ENCODE results near the gene OSBPL5. TPM values are rescaled to one million over a fixed set of nuclear protein-coding genes. Genes with fewer than 3 reads are reported as not detected.

OSBPL5 gene
- total RNA-seq, 1 experiment from 2014 or later, result 16.1 TPM

DNA sequence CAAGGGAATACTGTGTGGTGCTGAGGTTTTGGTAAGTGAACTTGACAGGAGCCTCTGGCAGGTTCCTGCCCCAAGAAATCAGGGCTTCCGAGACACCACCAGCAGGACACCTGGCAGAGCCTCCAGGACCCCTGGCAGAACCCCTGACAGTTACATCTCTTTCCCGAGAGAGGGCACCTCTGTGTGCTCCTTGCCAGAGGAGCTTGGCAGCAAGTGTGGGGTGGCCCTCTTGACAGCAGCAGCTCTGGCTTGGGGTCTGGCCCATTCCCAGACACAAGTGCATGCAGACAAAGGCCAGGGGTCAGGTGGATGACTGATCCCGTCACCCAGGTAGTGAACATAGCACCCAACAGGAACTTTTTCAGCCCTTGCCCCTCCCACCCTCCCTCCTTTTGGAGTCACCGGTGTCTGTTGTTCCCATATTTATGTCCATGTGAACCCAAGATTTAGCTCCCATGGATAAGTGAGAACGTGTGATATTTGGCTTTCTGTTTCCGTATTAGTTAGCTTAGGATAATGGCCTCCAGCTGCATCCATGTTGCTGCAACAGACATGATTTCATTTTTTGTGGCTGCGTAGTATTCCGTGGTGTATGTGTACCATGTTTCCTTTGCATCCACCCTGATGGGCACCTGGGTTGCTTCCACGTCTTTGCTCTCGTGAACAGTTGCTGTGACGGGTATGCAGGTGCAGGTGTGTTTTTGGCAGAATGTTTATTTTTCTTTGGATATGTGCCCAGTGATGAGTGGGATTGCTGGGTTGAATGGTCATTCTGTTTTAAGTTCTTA, 21.2 kb upstream of the OSBPL5 start:
- no peak for DNase-seq
- Histone ChIP-seq H2AFZ (ENCODE audit: low read length) (no peak overlapping the region), H2BK5ac (ENCODE audit: insufficient read length, low read length) (no peak overlapping the region), H4K91ac (ENCODE audit: insufficient read length, low read depth, low read length) (no peak overlapping the region), H2BK120ac (ENCODE audit: low read depth, low read length, poor library complexity, severe bottlenecking) (no peak overlapping the region), H4K20me1 (ENCODE audit: control insufficient read depth, insufficient read depth, insufficient read length) (no peaks in the 10 kb centered on the region), H3K79me1 (ENCODE audit: insufficient read depth, low read depth, low read length, poor library complexity, severe bottlenecking) (no peaks in the 10 kb centered on the region), H2BK20ac (ENCODE audit: low read depth, low read length, poor library complexity, severe bottlenecking) (no peak overlapping the region), H3K4me2 (ENCODE audit: insufficient read depth, insufficient read length, low read length) (no peak overlapping the region), H3T11ph (ENCODE audit: low read length) (no peak overlapping the region), H3K9me3 (ENCODE audit: control insufficient read depth, low read depth, low read length) (no peaks in the 10 kb centered on the region), H3K18ac (ENCODE audit: insufficient read length, low read depth, low read length) (no peak overlapping the region), H4K8ac (replicated peaks; ENCODE audit: insufficient read length, low read depth, low read length) (no peak overlapping the region), H3K27me3 (ENCODE audit: insufficient read depth, low read length) (no peaks in the 10 kb centered on the region), H3K23ac (ENCODE audit: insufficient read length, low read depth, low read length) (no peak overlapping the region), H2AK5ac (ENCODE audit: insufficient read length, low read length) (no peak overlapping the region), H2BK15ac (ENCODE audit: low read depth, low read length) (no peak overlapping the region), H4K5ac (ENCODE audit: insufficient read length, low read depth, low read length) (no peak overlapping the region), H3K9ac (ENCODE audit: extremely low read depth, insufficient read length, low read length) (no peak overlapping the region), H3K79me2 (ENCODE audit: insufficient read depth, low read length) (no peaks in the 10 kb centered on the region), H3K23me2 (ENCODE audit: insufficient read length, low read depth, low read length, poor library complexity, severe bottlenecking) (no peaks in the 10 kb centered on the region), H2BK12ac (ENCODE audit: insufficient read length, low read depth, low read length) (no peak overlapping the region), H3K27ac (ENCODE audit: insufficient read length, low read depth, low read length) (no peak overlapping the region), H3K56ac (ENCODE audit: insufficient read length, low read depth, low read length) (no peak overlapping the region), H3K4me1 (ENCODE audit: insufficient read depth, low read length) (peaks cover 6% of the 10 kb centered on the region; the same call in 1 of the 2 replicates), H3K4ac (ENCODE audit: low read depth, low read length) (no peak overlapping the region), H3K14ac (ENCODE audit: insufficient read depth, low read length) (no peak overlapping the region)
- Mint-ChIP-seq H3K4me1 (peaks cover 37 to 45% of the 10 kb centered on the region in 2 experiments), H3K27me3 (ENCODE audit: low read depth) (peaks cover 11% of the 10 kb centered on the region), H3K4me3 (no peak overlapping the region), H3K36me3 (ENCODE audit: insufficient read depth in 1 of 3, low read depth in 3 of 3) (no peaks in the 10 kb centered on the region), H3K27ac (no peak overlapping the region), H3K9me3 (peaks cover 0 to 3% of the 10 kb centered on the region in 2 experiments; a peak in 2 of 5 replicates)
- no CpG with 5 or more reads among the region's 11 CpGs for WGBS (ENCODE audit: extremely low coverage, insufficient read length, low lambda C conversion rate)
- TF ChIP-seq, protein P1, sequence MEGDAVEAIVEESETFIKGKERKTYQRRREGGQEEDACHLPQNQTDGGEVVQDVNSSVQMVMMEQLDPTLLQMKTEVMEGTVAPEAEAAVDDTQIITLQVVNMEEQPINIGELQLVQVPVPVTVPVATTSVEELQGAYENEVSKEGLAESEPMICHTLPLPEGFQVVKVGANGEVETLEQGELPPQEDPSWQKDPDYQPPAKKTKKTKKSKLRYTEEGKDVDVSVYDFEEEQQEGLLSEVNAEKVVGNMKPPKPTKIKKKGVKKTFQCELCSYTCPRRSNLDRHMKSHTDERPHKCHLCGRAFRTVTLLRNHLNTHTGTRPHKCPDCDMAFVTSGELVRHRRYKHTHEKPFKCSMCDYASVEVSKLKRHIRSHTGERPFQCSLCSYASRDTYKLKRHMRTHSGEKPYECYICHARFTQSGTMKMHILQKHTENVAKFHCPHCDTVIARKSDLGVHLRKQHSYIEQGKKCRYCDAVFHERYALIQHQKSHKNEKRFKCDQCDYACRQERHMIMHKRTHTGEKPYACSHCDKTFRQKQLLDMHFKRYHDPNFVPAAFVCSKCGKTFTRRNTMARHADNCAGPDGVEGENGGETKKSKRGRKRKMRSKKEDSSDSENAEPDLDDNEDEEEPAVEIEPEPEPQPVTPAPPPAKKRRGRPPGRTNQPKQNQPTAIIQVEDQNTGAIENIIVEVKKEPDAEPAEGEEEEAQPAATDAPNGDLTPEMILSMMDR (conservative IDR thresholded peaks at IDR 0.05), result no peak
